Heart left ventricle (tissue), 16 donors: ENCODE data around the gene HOXC10. TPM values are rescaled to one million over a fixed set of nuclear protein-coding genes. Genes with fewer than 3 reads are reported as not detected.

ENCODE experiments used
- ATAC-seq, 4 donors: fragments of 200-7000 bp; cut with Tn5 transposase; one replicate each; pipeline ENCODE4 v1.9.1; 2020 to 2022; ENCODE audit warnings: moderate library complexity in 4 of 4, mild to moderate bottlenecking in 3 of 4, moderate number of reproducible peaks in 1 of 4
- DNase-seq, 5 donors: peaks; one replicate each; pipeline ENCODE4 v3.0.0-alpha.2; 2020
- H3K27ac ChIP-seq, 12 donors: fragments of 200-600 bp; sonication (generic) in 4 of 12; one replicate each; pipeline versions ENCODE4 v1.5.0 to v1.8.0; 2016 to 2022; ENCODE audit warnings: mild to moderate bottlenecking in 2 of 12
- H3K27me3 ChIP-seq, 9 donors: fragments of 200-600 bp; sonication (generic) in 2 of 9; one replicate each; pipeline versions ENCODE4 v1.5.1 to v1.8.0; 2016 to 2022; ENCODE audit warnings: mild to moderate bottlenecking in 3 of 9
- H3K36me3 ChIP-seq, 9 donors: fragments of 200-600 bp; sonication (generic) in 2 of 9; one replicate each; pipeline versions ENCODE4 v1.5.0 to v1.8.0; 2018 to 2022; ENCODE audit warnings: mild to moderate bottlenecking in 2 of 9
- H3K4me1 ChIP-seq, 12 donors: fragments of 200-600 bp; sonication (generic) in 4 of 12; one replicate each; pipeline versions ENCODE4 v1.5.0 to v1.8.0; 2016 to 2022; ENCODE audit warnings: mild to moderate bottlenecking in 3 of 12
- H3K4me3 ChIP-seq, 12 donors: fragments of 200-600 bp; sonication (generic) in 4 of 12; one replicate each; pipeline versions ENCODE4 v1.5.0 to v1.8.0; 2017 to 2022; ENCODE audit warnings: mild to moderate bottlenecking in 9 of 12, moderate library complexity in 4 of 12
- H3K9me3 ChIP-seq, 12 donors: fragments of 200-600 bp; sonication (generic) in 4 of 12; one replicate each; pipeline versions ENCODE4 v1.5.0 to v1.8.0; 2016 to 2022; ENCODE audit warnings: mild to moderate bottlenecking in 1 of 12
- POLR2A ChIP-seq, 2 donors: fragments of 450-650 bp; IDR thresholded peaks; one replicate each; pipeline ENCODE4 v1.6.1; 2017; ENCODE audit warnings: antibody characterized with exemption in 2 of 2, mild to moderate bottlenecking in 2 of 2, moderate library complexity in 2 of 2
- WGBS, 4 donors: extraction: QIAGEN DNeasy Blood & Tissue Kit in 2 of 4; methylation state at CpG; one replicate each; pipeline versions ENCODE4 v1.1.5 to v1.1.7; 2013 to 2018; 5-methylcytosine and 5-hydroxymethylcytosine counted together
- intact Hi-C, 10 donors: fragments of 100-400 bp; cut with DNase I; formaldehyde crosslinking; loops; one replicate each; pipeline versions ENCODE4 v1.11.1 to v1.14.2; 2022
- polyA plus RNA-seq, 2 donors: library from polyadenylated mRNA; stranded (reverse); fragments of 200-250 nt; gene quantifications; one replicate each; pipeline ENCODE4 v1.2.3, GENCODE V29; 2013
- total RNA-seq, 9 donors: library from RNA; depleted of rRNA in 2 of 9; stranded (reverse); fragments of >200 nt in 2 of 9; fragmentation: NEBNext Ultra II Directional in 3 of 9; extraction: Animal tissue kit (Norgen Biotek cat#: 25700) in 3 of 9; gene quantifications; one replicate each; pipeline versions ENCODE4 v1.1.0 to v1.2.4, GENCODE V29; 2016 to 2023
- TF ChIP-seq, protein P1 (sequence below), 12 donors: fragments of 200-600 bp; sonication (generic) in 4 of 12; IDR thresholded peaks; one replicate each; pipeline versions ENCODE4 v1.5.0 to v1.8.0; 2018 to 2022; ENCODE audit warnings: antibody characterized with exemption in 12 of 12, mild to moderate bottlenecking in 5 of 12
- donor health status: ischemic (EF 13 %, LVEDD 7.1; RV severe dilation, severe dysfunction).
- donor health status: healthy with polysubstance abuse.
- donor health status: DM: no; HTN: yes; CAD: no.
- donor health status: DM: no; HTN: no; CAD: no.
- donor health status: ischemic (EF 25% LVEDD 6.9; RV normal size, moderate dysfunction).
- donor health status: ischemic (EF 25% LVEDD 5.7; RV mildly dilated, moderate dysfunction).
- donor health status: healthy.
- donor health status: DM: yes; HTN: yes; CAD: no.
- donor health status: ischemic (EF 35%, LVEDD 5.7; RV mildly dilated, moderate dysfunction).
- donor health status: nonischemic (EF 11% LVEDD 7.7; RV severe dilation, severe dysfunction).
- donor health status: DM: yes; HTN: yes; CAD: no.
- donor health status: PGD.
- donor health status: ischemic (EF 29% LVEDD 5.4; RV normal size, mild dysfunction).
- donor health status: nonischemic (EF 23%, LVEDD 6.1; RV moderate dilation, normal function).

HOXC10 gene
- total and polyA plus RNA-seq, 11 donors, result not detected

DNA sequence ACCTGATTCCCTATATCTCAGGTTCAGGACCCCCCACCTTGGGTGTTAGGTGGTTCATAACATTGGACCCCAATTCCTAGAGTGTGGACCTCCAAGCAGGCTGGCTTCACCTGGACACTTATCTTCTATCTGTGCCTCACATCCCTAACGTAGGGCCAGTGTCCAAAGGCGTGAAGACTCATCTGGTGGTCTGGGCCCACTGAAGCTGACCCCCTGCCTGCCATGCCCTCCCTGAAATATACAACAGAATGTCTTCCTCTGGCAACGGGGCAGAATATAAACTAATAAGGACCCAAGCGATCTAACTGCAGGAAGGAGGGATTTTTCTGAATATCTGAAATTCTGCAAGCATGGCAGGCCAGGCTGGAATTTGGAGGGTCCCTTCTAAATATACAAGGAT lies 40.7 kb upstream of the HOXC10 start:
- WGBS, 4 donors, result 8 to 19% (median 12%) methylated on average over 3 to 4 of the region's 4 CpGs
- no peak overlapping the region for H3K27ac ChIP-seq
- H3K36me3 ChIP-seq, result no peaks in the 10 kb centered on the region
- no peaks in the 10 kb centered on the region for H3K9me3 ChIP-seq
- intact Hi-C loops, result no loop called here
- H3K4me1 ChIP-seq, result peaks cover 0 to 5% (median 0%) of the 10 kb centered on the region in 12 donors
- no peak for DNase-seq
- H3K27me3 ChIP-seq, result peaks cover 68 to 100% (median 95%) of the 10 kb centered on the region in 9 donors
- TF ChIP-seq, protein P1, sequence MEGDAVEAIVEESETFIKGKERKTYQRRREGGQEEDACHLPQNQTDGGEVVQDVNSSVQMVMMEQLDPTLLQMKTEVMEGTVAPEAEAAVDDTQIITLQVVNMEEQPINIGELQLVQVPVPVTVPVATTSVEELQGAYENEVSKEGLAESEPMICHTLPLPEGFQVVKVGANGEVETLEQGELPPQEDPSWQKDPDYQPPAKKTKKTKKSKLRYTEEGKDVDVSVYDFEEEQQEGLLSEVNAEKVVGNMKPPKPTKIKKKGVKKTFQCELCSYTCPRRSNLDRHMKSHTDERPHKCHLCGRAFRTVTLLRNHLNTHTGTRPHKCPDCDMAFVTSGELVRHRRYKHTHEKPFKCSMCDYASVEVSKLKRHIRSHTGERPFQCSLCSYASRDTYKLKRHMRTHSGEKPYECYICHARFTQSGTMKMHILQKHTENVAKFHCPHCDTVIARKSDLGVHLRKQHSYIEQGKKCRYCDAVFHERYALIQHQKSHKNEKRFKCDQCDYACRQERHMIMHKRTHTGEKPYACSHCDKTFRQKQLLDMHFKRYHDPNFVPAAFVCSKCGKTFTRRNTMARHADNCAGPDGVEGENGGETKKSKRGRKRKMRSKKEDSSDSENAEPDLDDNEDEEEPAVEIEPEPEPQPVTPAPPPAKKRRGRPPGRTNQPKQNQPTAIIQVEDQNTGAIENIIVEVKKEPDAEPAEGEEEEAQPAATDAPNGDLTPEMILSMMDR (IDR thresholded peaks at IDR 0.05), result no peak
- no peak for TF ChIP-seq POLR2A (IDR thresholded peaks at IDR 0.05)
- ATAC-seq, result no peak
- H3K4me3 ChIP-seq, result no peak overlapping the region

DNA sequence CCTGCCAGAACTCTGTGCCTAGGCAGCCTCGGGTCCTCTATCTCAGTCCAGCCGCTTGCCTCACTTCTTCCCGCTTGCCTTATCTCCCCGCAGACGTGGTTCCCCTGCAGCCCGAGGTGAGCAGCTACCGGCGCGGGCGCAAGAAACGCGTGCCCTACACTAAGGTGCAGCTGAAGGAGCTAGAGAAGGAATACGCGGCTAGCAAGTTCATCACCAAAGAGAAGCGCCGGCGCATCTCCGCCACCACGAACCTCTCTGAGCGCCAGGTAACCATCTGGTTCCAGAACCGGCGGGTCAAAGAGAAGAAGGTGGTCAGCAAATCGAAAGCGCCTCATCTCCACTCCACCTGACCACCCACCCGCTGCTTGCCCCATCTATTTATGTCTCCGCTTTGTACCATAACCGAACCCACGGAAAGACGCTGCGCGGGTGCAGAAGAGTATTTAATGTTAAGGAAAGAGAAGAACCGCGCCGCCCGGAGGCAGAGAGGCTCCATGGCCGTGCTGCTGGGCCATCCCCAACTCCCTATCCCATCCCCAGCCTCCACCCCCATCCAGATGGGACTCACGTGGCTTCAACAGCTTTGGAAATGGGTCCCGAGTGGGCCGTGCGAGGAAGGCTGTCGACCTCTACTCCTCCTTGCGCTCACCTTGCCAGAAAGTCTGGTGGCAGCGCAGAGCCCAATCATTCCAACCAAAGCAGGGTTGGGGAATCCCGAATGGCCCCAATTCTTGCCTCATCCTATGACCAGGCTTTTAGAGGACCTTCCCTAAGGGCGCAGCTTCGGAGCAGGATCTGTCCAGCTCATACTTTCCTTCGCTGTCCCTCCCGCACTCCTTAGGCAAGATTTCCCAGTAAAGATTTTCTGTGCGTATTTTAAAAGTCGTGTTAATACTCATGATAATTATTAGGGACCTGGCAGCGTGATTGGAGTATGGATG lies 39.8 kb upstream of the HOXC10 start:
- WGBS, 4 donors, result 3 to 6% (median 5%) methylated on average over 50 to 51 of the region's 51 CpGs
- intact Hi-C loops, result no loop called here
- H3K4me1 ChIP-seq, result no peaks in the 10 kb centered on the region
- no peaks in the 10 kb centered on the region for H3K9me3 ChIP-seq
- H3K27me3 ChIP-seq, result peaks cover 67 to 100% (median 95%) of the 10 kb centered on the region in 9 donors
- no peak overlapping the region for H3K4me3 ChIP-seq
- no peaks in the 10 kb centered on the region for H3K36me3 ChIP-seq
- ATAC-seq (no peak), DNase-seq (no peak)
- no peak overlapping the region for H3K27ac ChIP-seq
- TF ChIP-seq, protein P1 (IDR thresholded peaks at IDR 0.05), result no peak
- TF ChIP-seq POLR2A (IDR thresholded peaks at IDR 0.05), result no peak

DNA sequence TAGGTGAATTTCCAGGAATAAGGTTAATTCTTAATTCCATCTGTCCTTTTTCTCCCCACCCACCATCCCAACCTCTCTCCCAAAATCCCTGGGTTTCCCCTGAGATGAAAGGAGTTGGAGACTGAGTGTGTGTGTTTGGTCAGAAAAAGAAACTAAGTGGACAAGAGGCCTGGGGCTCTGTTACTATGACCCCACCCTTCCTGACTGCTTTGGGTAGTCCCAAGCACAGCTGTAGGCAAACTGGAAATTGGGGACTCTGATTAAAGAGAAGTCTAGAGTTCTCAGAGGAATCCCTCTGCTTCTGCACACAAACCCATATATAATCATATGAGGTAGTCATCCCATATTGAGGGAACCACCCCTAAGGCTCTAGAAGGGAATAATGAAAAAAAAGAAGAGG lies 37.2 kb upstream of the HOXC10 start:
- DNase-seq (no peak), ATAC-seq (no peak)
- Histone ChIP-seq H3K27me3 (peaks cover 77 to 100% (median 97%) of the 10 kb centered on the region in 9 donors), H3K9me3 (no peaks in the 10 kb centered on the region), H3K36me3 (no peaks in the 10 kb centered on the region), H3K27ac (no peak overlapping the region), H3K4me1 (peaks cover 0 to 13% (median 2%) of the 10 kb centered on the region in 12 donors), H3K4me3 (no peak overlapping the region)
- intact Hi-C loops, result no loop called here
- TF ChIP-seq POLR2A (IDR thresholded peaks at IDR 0.05), result no peak
- TF ChIP-seq, protein P1 (IDR thresholded peaks at IDR 0.05), result no peak

DNA sequence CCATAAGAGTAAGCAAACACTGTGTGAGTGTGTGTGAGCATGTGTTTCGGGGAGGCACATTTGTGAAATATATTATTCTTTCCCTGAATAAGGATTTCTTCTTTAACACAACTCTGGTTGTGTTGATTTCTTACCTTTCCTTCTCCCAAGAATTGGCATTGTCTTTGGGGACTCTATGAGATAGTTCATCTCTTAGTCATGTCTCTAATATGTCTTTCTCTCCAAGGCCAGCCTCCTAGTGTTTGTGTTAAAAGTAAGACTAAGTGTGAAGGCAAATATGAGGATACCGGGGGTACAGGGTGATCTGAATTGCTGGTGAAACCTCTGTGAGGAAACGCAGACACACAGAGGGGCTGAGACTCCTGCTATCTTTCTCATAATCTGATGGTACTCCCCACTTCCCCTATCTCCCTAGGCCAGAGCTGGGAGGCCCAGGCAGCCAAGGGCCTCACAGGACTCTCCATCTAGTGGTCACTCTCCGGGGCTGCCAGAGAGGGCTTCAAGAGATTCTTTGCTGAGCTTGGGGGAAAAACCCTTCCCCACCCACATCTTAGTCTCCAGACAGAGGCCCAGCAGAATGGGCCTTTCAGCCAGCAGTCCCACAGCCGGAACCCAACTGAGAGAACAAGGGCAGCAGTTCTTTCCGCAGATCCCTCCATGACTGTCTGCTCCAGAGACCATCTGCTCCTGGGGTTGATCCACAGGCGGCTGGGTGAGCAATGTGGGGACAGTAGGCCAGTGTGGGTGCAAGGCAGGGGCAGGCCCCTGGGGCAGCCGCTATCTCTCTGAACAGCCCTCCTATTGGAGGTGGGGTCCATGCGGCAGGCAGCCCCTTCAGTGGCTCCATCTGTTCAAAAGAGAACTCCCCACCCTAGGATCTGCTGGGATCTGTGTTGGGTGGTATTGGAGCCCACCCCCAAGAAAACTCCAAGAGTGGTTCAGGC lies 36.0 kb upstream of the HOXC10 start:
- DNase-seq (no peak), ATAC-seq (no peak)
- Histone ChIP-seq H3K27ac (no peak overlapping the region), H3K4me1 (peaks cover 0 to 13% (median 5%) of the 10 kb centered on the region in 12 donors), H3K27me3 (peaks cover 79 to 100% (median 98%) of the 10 kb centered on the region in 9 donors), H3K4me3 (no peak overlapping the region), H3K36me3 (no peaks in the 10 kb centered on the region), H3K9me3 (no peaks in the 10 kb centered on the region)
- 30 to 47% (median 39%) methylated on average over 4 to 9 of the region's 9 CpGs for WGBS, 4 donors
- intact Hi-C loops, result no loop called here
- TF ChIP-seq, protein P1 (IDR thresholded peaks at IDR 0.05), result no peak
- no peak for TF ChIP-seq POLR2A (IDR thresholded peaks at IDR 0.05)
